ENCODE measurements around the gene HOXB1.

Gene HOXB1

DNA sequence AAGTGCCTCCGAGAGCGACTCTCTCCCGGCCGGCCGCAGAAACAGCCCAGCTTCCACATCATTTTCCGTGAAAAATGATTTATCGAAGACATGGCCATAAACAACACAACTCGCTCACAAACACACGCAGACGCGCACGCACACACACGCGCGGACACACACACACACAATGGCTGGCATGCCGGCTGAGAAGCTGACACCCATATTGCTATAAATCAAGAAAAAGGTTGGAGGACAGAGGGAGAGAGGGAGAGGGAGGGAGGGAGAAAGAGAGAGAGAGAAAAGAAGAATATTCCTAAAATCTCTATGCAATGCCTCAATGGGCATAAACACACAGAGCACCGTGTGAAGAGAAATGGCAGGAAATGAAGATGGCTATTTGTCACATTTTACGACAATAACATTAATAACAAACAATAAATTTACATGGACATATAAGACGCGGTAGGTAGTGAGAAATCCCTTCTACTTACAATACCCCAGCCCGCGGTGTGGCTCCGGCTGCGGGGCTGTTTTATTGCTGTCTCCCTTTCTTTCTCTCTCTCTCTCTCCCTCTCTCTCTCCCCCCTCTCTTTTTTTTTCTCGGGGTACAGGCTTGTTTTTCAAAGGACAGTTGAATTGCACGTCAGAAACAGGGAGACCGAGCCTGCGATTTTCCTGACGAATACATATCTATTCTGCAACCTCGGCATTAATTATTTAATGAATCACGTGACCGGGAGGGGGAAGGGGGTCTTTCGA lies 37.9 kb upstream of the HOXB1 start:
- Histone ChIP-seq H3K27ac (no peak overlapping the region), H3K27me3 (replicated peaks) (peaks cover 97% of the 10 kb centered on the region), H3K36me3 (replicated peaks) (no peaks in the 10 kb centered on the region), H3K4me3 (ENCODE audit: low read depth, low read length) (peak overlapping the region; percentile 30)
- in situ Hi-C loops (cut with HindIII; ENCODE audit: low pct_ligation_motif_present, low sequenced_read_pairs), result no loop called here
- TF ChIP-seq, protein P1, sequence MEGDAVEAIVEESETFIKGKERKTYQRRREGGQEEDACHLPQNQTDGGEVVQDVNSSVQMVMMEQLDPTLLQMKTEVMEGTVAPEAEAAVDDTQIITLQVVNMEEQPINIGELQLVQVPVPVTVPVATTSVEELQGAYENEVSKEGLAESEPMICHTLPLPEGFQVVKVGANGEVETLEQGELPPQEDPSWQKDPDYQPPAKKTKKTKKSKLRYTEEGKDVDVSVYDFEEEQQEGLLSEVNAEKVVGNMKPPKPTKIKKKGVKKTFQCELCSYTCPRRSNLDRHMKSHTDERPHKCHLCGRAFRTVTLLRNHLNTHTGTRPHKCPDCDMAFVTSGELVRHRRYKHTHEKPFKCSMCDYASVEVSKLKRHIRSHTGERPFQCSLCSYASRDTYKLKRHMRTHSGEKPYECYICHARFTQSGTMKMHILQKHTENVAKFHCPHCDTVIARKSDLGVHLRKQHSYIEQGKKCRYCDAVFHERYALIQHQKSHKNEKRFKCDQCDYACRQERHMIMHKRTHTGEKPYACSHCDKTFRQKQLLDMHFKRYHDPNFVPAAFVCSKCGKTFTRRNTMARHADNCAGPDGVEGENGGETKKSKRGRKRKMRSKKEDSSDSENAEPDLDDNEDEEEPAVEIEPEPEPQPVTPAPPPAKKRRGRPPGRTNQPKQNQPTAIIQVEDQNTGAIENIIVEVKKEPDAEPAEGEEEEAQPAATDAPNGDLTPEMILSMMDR (IDR thresholded peaks at IDR 0.05; ENCODE audit: low read depth, low read length, missing control alignments), result no peak
- DNase-seq, result no peak

DNA sequence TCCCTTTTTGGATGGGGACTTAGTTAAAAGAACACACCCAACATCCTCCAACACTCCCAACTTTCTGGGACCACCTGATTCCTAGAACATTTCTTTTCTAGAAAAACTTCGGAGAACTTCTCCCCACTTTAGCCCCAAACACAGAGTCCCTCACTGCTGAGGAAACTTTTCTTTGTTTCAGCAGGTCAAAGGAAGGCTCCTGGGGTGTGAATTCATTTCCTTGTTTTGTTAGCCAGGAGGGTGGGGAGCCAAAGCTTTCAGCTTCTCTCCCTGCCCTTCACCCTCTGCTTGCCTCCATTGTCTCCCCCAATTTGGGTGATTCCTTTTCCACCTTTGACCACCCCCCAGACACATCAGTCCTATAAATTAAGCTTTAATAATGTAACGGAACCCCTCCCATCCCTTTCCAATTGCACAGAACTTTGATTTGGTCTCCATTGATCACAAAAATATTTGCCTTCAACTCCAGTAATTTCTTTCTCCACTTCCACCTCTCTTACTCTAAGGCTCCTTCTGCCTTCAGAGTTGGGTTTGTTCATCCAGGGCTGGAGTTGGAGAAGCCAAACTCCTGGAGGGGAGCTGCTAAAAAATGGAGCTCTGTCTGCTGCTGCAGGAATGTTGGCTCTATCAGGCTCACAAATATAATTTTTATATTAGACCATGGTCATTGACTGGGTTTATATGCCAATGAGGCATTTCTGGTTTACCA lies 37.0 kb upstream of the HOXB1 start:
- in situ Hi-C loops (cut with HindIII; ENCODE audit: low pct_ligation_motif_present, low sequenced_read_pairs), result no loop called here
- H3K36me3 ChIP-seq (replicated peaks), result no peaks in the 10 kb centered on the region
- no peak overlapping the region for H3K4me3 ChIP-seq (ENCODE audit: low read depth, low read length)
- TF ChIP-seq, protein P1 (IDR thresholded peaks at IDR 0.05; ENCODE audit: low read depth, low read length, missing control alignments), result no peak
- DNase-seq, result no peak
- H3K27me3 ChIP-seq (replicated peaks), result peaks cover 95% of the 10 kb centered on the region
- H3K27ac ChIP-seq, result no peak overlapping the region

DNA sequence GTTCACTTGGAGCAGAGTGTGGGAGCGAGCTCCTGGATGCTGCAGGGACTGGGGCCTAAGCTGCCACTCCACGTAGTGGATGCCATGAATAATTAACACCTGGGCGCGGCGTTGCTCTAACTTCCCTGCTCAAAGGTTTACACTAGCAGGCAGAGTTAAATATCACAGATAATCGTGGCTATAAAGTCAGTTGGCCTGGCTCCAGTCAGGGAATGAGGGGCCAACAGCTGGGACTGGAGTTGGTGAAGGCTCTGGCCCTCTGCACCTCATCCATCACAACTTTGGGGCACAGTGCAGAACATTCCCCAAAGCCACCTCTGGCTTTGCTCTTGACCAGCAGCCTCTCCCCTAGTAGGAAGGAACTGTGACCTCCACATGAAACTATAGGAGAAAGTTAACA lies 36.4 kb upstream of the HOXB1 start:
- Histone ChIP-seq H3K27me3 (replicated peaks) (peaks cover 95% of the 10 kb centered on the region), H3K27ac (no peak overlapping the region), H3K4me3 (ENCODE audit: low read depth, low read length) (no peak overlapping the region), H3K36me3 (replicated peaks) (no peaks in the 10 kb centered on the region)
- DNase-seq, result no peak
- in situ Hi-C loops (cut with HindIII; ENCODE audit: low pct_ligation_motif_present, low sequenced_read_pairs), result no loop called here
- TF ChIP-seq, protein P1 (IDR thresholded peaks at IDR 0.05; ENCODE audit: low read depth, low read length, missing control alignments), result no peak

DNA sequence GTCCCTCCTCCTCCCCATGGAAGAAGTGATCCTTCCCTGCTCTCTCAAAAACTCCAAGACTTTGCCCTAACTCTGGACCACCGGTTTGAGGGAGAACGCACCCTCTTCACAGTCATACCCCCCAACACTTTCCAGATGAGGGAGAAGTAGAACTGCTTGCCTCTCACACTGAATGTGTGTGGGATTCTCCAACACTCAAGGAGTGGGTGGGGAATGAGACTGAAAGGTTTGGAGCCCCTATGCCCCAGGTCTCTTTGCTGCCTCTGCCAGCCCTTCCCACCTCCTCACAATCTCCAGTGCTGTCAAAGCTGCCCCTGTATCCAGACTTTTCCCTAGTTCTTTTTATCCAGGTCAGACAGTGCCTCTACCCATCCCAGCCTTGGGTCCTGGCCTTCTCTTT lies 35.9 kb upstream of the HOXB1 start:
- Histone ChIP-seq H3K36me3 (replicated peaks) (no peaks in the 10 kb centered on the region), H3K27ac (no peak overlapping the region), H3K27me3 (replicated peaks) (peaks cover 95% of the 10 kb centered on the region), H3K4me3 (ENCODE audit: low read depth, low read length) (no peak overlapping the region)
- in situ Hi-C loops (cut with HindIII; ENCODE audit: low pct_ligation_motif_present, low sequenced_read_pairs), result no loop called here
- TF ChIP-seq, protein P1 (IDR thresholded peaks at IDR 0.05; ENCODE audit: low read depth, low read length, missing control alignments), result no peak
- no peak for DNase-seq

DNA sequence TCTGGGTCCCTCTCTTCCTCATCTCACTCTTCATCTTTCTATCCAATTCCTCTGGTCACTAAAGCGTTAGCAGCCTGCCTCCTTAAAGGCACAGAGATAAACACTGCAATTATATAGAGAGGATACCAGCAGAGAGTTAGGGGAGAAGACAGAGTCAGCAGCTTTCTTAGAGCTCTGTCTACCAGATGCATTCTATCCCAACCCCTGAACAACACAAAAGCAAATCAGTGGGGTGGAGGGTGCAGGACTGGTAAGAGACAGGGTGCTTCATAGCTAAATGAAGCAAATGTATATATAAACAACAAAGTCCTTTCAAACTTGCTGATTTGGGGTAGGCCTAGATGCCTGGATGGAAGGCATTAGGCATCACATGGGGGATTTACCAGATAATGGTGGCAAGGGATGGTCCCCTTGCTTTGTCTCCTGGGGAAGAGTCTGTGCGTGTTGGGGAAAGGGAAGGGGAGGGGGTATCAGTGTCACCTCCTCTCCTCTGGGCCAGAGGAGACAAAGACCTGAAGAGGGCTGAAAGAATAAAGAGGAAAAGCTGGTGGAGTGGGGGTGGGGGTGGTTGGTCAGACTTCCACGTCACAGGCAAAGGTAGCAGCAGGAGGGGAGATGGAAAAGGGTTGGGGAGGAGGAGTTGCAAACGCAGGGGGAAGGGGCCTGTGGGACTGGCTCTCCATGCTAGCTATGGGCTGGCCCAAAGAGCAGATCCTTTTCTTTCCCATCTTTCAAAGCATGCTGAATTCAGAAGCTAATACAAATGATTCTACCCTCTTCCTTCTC lies 35.3 kb upstream of the HOXB1 start:
- in situ Hi-C loops (cut with HindIII; ENCODE audit: low pct_ligation_motif_present, low sequenced_read_pairs), result no loop called here
- TF ChIP-seq, protein P1 (IDR thresholded peaks at IDR 0.05; ENCODE audit: low read depth, low read length, missing control alignments), result no peak
- no peak for DNase-seq
- no peak overlapping the region for H3K27ac ChIP-seq
- H3K36me3 ChIP-seq (replicated peaks), result no peaks in the 10 kb centered on the region
- no peak overlapping the region for H3K4me3 ChIP-seq (ENCODE audit: low read depth, low read length)
- peaks cover 95% of the 10 kb centered on the region for H3K27me3 ChIP-seq (replicated peaks)

All from brain microvascular endothelial cell (primary cell).